ENCODE results near the gene GDPD3. TPM values are rescaled to one million over a fixed set of nuclear protein-coding genes. Genes with fewer than 3 reads are reported as not detected.

The GDPD3 gene
- total RNA-seq, result under 1 TPM in 2 of 4 donors, not detected in 2; 0.29 to 0.66 TPM

GRCh38 chr16:30113031-30113710, at the start of gene GDPD3:
Gene GDPD3, minus strand, starts transcription at chr16:30113537. Its CDS starts 59 bp downstream, at chr16:30113478.
- no peaks in the 10 kb centered on the region for H3K27me3 ChIP-seq
- H3K36me3 ChIP-seq, result peaks cover 0 to 36% of the 10 kb centered on the region in 2 donors
- H3K27ac ChIP-seq, result no peak within 1 kb of the TSS
- no peaks in the 10 kb centered on the region for H3K9me3 ChIP-seq
- ATAC-seq (no peak), DNase-seq (no peak)
- in situ Hi-C loops (cut with MboI; ENCODE audit: low sequenced_read_pairs in 4 of 4) (loop anchor here in 1 of 4 donors (25.0 kb wide), 1 partner anchor 299 kb away; the partner anchor contains the start of gene ZNF771), intact Hi-C loops (cut with DNase I; ENCODE audit: low total_unique reads) (no loop called here)
- no peak within 1 kb of the TSS for H3K4me3 ChIP-seq
- H3K4me1 ChIP-seq, result no peaks in the 10 kb centered on the region
- TF ChIP-seq POLR2A (IDR thresholded peaks at IDR 0.05) (no peak), CTCF (IDR thresholded peaks at IDR 0.05 in 4 of 5, conservative IDR thresholded peaks at IDR 0.05 in 1 of 5) (no peak)

GRCh38 chr16:30157214-30157613, 43.9 kb upstream of the GDPD3 start:
- ATAC-seq (no peak), DNase-seq (no peak)
- Histone ChIP-seq H3K4me3 (no peak overlapping the region), H3K4me1 (no peaks in the 10 kb centered on the region), H3K9me3 (no peaks in the 10 kb centered on the region), H3K27me3 (no peaks in the 10 kb centered on the region), H3K27ac (no peak overlapping the region), H3K36me3 (no peaks in the 10 kb centered on the region)
- intact Hi-C loops (cut with DNase I; ENCODE audit: low total_unique reads), result no loop called here
- in situ Hi-C loops (cut with MboI; ENCODE audit: low sequenced_read_pairs in 4 of 4), result no loop called here
- TF ChIP-seq CTCF (IDR thresholded peaks at IDR 0.05 in 4 of 5, conservative IDR thresholded peaks at IDR 0.05 in 1 of 5) (no peak), POLR2A (IDR thresholded peaks at IDR 0.05) (no peak)

GRCh38 chr16:30155188-30155587, 41.9 kb upstream of the GDPD3 start:
- in situ Hi-C loops (cut with MboI; ENCODE audit: low sequenced_read_pairs in 4 of 4), result no loop called here
- no peaks in the 10 kb centered on the region for H3K36me3 ChIP-seq
- intact Hi-C loops (cut with DNase I; ENCODE audit: low total_unique reads), result no loop called here
- H3K4me1 ChIP-seq, result no peaks in the 10 kb centered on the region
- H3K27ac ChIP-seq, result no peak overlapping the region
- no peak for DNase-seq
- no peak for ATAC-seq
- no peak for TF ChIP-seq POLR2A (IDR thresholded peaks at IDR 0.05)
- TF ChIP-seq CTCF (IDR thresholded peaks at IDR 0.05 in 4 of 5, conservative IDR thresholded peaks at IDR 0.05 in 1 of 5), result no peak
- H3K9me3 ChIP-seq, result no peaks in the 10 kb centered on the region
- no peaks in the 10 kb centered on the region for H3K27me3 ChIP-seq
- H3K4me3 ChIP-seq, result no peak overlapping the region

- Histone ChIP-seq H3K36me3 (no peaks in the 10 kb centered on the region), H3K4me3 (no peak overlapping the region), H3K4me1 (no peaks in the 10 kb centered on the region), H3K27me3 (peaks cover 0 to 4% (median 0%) of the 10 kb centered on the region in 3 donors), H3K9me3 (no peaks in the 10 kb centered on the region), H3K27ac (no peak overlapping the region)
- in situ Hi-C loops (cut with MboI; ENCODE audit: low sequenced_read_pairs in 4 of 4) (no loop called here), intact Hi-C loops (cut with DNase I; ENCODE audit: low total_unique reads) (no loop called here)
- DNase-seq (no peak), ATAC-seq (no peak)
- TF ChIP-seq POLR2A (IDR thresholded peaks at IDR 0.05), result no peak
- TF ChIP-seq CTCF (IDR thresholded peaks at IDR 0.05 in 4 of 5, conservative IDR thresholded peaks at IDR 0.05 in 1 of 5), result no peak
Measured at GRCh38 chr16:30152517-30152916, 39.2 kb upstream of the GDPD3 start.
